AG04450 (cell line): ENCODE results near the gene ATAD3C. TPM values are rescaled to one million over a fixed set of nuclear protein-coding genes. Genes with fewer than 3 reads are reported as not detected.
"Not testable (repeated sequence)": the region's sequence is repeated elsewhere in the genome, so short reads cannot be mapped to it uniquely, and the experiment has no call there.

Experiments
- CTCF ChIA-PET: fragments of 300-600, 350-600 bp; formaldehyde crosslinking; extraction: SDS; loops from one replicate; lab custom pipeline; 2022; ENCODE audit warnings: antibody characterized with exemption, inconsistent platforms; lab: Charles Lee
- POLR2A ChIA-PET: fragments of 350-600 bp; formaldehyde crosslinking; extraction: SDS; loops from one replicate; lab custom pipeline; 2021; ENCODE audit warnings: antibody characterized with exemption, inconsistent platforms; lab: Yijun Ruan, JAX
- DNase-seq: peaks from one replicate; pipeline ENCODE4 v3.0.0-alpha.2; 2011; ENCODE audit warnings: low read depth, low spot score
- H3K27ac ChIP-seq: one replicate; pipeline ENCODE4 v1.5.1; 2012; ENCODE audit warnings: low read depth, low read length, control low read depth
- H3K27me3 ChIP-seq: one replicate; pipeline ENCODE4 v1.6.0; 2012; ENCODE audit warnings: low read length; ENCODE audit not compliant: control insufficient read depth, insufficient read depth
- H3K4me3 ChIP-seq: 2 replicates; pipeline ENCODE4 v1.5.1; 2011; ENCODE audit warnings: mild to moderate bottlenecking, low read depth, low read length, control low read depth
- H3K9me3 ChIP-seq: 2 replicates; pipeline ENCODE4 v1.5.1; 2012; ENCODE audit warnings: low read length; ENCODE audit not compliant: control insufficient read depth, insufficient read depth
- CTCF ChIP-seq: IDR thresholded peaks from 2 replicates; pipeline ENCODE4 v1.5.1; 2011; ENCODE audit warnings: low read depth, low read length, control low read depth, inconsistent platforms
- polyA plus RNA-seq: library from polyadenylated mRNA; depleted of rRNA; stranded (reverse); fragments of >200 nt; gene quantifications from 2 replicates; pipeline ENCODE4 v1.2.3, GENCODE V29; 2011

The ATAD3C gene
- polyA plus RNA-seq, 1 experiment: not detected

GRCh38 chr1:1479547-1480487 is 30.3 kb downstream of the ATAD3C start:
- POLR2A ChIA-PET: no interaction called here
- no peak for TF ChIP-seq CTCF
- H3K9me3 ChIP-seq: no peaks in the 10 kb centered on the region; the same call in 1 of the 2 replicates
- H3K4me3 ChIP-seq: no peak overlapping the region
- no peak overlapping the region for H3K27ac ChIP-seq
- no peak for DNase-seq
- no peaks in the 10 kb centered on the region for H3K27me3 ChIP-seq
- CTCF ChIA-PET: no interaction called here

- POLR2A ChIA-PET, H3K27ac ChIP-seq, H3K4me3 ChIP-seq, DNase-seq, H3K9me3 ChIP-seq, H3K27me3 ChIP-seq, CTCF ChIA-PET: not testable (repeated sequence)
Measured at GRCh38 chr1:1480488-1480867, 31.0 kb downstream of the ATAD3C start.

- DNase-seq, H3K27me3 ChIP-seq, H3K4me3 ChIP-seq, CTCF ChIA-PET, POLR2A ChIA-PET, H3K9me3 ChIP-seq, H3K27ac ChIP-seq: not testable (repeated sequence)
Measured at GRCh38 chr1:1481811-1482210, 32.3 kb downstream of the ATAD3C start.

GRCh38 chr1:1482856-1483255 is 33.4 kb downstream of the ATAD3C start:
- CTCF ChIA-PET: no interaction called here

GRCh38 chr1:1483714-1484113 is 34.2 kb downstream of the ATAD3C start:
- Histone ChIP-seq H3K9me3 (no peaks in the 10 kb centered on the region; the same call in 1 of the 2 replicates), H3K4me3 (no peak overlapping the region), H3K27me3 (no peaks in the 10 kb centered on the region), H3K27ac (no peak overlapping the region)
- CTCF ChIA-PET: no interaction called here
- POLR2A ChIA-PET: no interaction called here
- no peak for DNase-seq
- no peak for TF ChIP-seq CTCF

More at GRCh38 chr1:1482856-1483255, 33.4 kb downstream of the ATAD3C start:
- POLR2A ChIA-PET: no interaction called here
- no peak for DNase-seq
- TF ChIP-seq CTCF: no peak
- H3K27ac ChIP-seq: no peak overlapping the region
- no peaks in the 10 kb centered on the region for H3K27me3 ChIP-seq
- H3K9me3 ChIP-seq: no peaks in the 10 kb centered on the region; the same call in 1 of the 2 replicates
- no peak overlapping the region for H3K4me3 ChIP-seq

GRCh38 chr1:1484976-1485750 is 35.7 kb downstream of the ATAD3C start:
- CTCF ChIA-PET, POLR2A ChIA-PET: not testable (repeated sequence)

GRCh38 chr1:1485755-1486317 is 36.3 kb downstream of the ATAD3C start:
- H3K27ac ChIP-seq, POLR2A ChIA-PET, DNase-seq, CTCF ChIA-PET, H3K4me3 ChIP-seq, H3K27me3 ChIP-seq: not testable (repeated sequence)
- peaks cover 12% of the 10 kb centered on the region; the same call in 1 of the 2 replicates for H3K9me3 ChIP-seq

More at GRCh38 chr1:1484976-1485750, 35.7 kb downstream of the ATAD3C start:
- DNase-seq, H3K4me3 ChIP-seq, H3K9me3 ChIP-seq, H3K27me3 ChIP-seq, H3K27ac ChIP-seq: not testable (repeated sequence)
